ENCODE results near the gene NEUROD4. TPM values are rescaled to one million over a fixed set of nuclear protein-coding genes. Genes with fewer than 3 reads are reported as not detected.

NEUROD4 gene
- polyA plus RNA-seq, 3 donors: not detected

DNA sequence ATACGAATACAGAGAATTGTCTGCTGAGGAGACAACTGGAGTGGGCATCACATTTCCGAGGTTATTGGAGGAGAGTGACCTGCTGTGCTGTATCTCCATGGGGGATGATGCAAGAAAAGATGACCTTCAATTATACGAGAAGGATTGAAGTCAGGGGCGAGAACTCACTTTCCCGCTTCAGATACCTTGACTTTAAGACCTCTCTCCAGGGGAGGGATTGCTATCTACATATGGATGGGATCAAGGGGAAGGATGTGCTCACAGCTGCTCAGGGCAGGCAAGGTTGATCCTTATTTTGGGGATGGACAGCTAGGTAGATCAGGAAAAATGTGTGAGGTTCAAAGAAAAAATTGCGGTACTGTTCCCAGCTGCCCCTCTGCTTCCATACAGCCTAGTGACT lies 24.4 kb downstream of the NEUROD4 start:
- no peak overlapping the region for H3K27ac ChIP-seq (ENCODE audit: low read depth, low read length)
- 61 to 64% (median 63%) methylated on average over 6 of the region's 6 CpGs for WGBS, 3 donors

DNA sequence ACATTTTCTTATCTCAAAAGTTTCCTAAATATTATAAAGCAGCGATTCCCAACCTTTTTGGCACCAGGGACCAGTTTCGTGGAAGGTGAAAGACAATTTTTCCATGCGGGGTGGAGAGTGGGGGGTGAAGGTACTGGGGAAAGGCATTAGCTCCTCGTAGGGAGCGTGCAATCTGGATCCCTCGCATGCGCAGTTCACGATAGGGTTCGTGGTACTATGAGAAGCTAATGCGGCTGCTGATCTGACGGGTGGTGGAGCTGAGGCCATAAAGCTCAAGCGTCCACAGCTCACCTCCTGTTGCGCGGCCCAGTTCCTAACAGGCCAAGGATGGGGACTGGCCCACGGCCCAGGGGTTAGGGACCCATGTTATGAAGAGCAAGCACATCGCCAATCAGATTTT lies 29.9 kb downstream of the NEUROD4 start:
- no peak overlapping the region for H3K27ac ChIP-seq (ENCODE audit: low read depth, low read length)
- WGBS, 3 donors: 85 to 89% (median 86%) methylated on average over 16 of the region's 16 CpGs

DNA sequence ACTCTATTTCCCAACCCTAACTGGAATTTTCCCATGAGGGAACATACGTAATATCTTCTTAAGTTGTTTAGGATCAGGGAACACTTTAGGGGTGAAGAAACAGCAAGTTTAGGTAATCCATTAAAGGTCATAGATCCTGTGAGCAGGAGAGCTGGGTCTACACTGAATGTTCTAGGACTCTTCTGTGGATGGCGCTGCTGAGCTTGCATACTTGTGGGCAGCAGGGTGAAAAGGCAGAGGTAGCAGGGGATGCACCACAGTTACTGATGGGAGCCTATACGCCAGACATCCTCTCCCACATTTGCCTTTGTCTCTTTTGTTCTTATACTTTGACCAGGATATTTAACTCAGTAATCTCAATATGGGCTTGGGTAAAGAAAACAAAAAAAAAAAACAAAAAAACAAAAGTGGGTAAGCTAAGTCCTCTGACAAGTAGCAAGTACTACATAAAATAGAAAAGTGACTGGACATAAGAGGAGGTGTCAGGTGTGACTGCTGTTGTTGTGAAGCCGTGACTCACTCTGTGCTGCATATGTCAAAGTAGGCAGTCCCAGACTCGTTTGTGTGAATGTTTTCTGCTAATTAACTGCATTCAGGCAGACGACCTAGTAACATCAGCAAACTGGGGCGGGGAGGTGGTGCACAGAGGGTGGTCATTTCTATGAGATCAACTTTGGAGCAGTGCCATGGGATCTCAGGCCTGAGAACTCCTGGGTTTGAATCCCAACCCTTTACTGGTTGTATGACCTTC lies 31.6 kb downstream of the NEUROD4 start:
- WGBS, 3 donors: 56 to 64% (median 62%) methylated on average over 7 of the region's 7 CpGs
- H3K27ac ChIP-seq (ENCODE audit: low read depth, low read length): no peak overlapping the region

DNA sequence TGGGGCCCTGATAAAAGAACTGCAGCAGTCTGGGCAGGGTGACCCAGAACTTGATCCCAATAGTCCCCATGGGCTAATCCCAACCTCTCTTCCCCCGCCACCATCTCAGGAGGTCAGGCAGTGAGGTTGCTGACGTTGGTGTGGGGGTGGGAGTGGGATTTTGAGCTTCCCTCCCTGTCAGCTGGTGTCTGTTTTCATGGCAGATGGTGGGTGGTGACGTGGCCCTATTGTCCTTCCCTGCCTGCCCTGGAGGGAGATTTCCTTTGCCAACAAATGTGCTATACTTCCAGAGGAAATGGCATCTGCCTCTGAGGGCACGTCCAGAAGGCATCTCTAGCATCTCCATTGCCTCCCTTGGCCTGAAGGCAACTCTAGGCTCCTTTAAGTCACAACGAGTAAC lies 37.7 kb downstream of the NEUROD4 start:
- 45 to 54% (median 48%) methylated on average over 5 of the region's 5 CpGs for WGBS, 3 donors
- no peak overlapping the region for H3K27ac ChIP-seq (ENCODE audit: low read depth, low read length)

DNA sequence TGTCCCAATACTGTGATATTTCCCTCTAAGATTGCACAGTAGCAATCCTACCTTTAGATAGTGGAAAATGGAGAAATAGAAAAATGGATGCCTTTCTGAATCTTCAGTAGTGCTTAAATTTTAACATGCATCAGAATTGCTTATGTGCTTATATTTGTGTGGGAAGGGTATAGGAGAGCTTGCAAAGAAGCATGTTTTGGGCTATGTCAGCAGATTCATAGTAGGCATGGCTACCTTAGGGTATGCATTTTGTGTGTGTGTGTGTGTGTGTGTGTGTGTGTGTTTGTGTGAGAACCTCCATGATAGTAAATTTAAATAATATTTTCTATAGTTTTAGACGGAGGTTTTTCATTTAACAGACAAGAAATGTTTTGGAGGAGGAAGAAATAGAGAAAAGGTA lies 38.3 kb downstream of the NEUROD4 start:
- H3K27ac ChIP-seq (ENCODE audit: low read depth, low read length): no peak overlapping the region
- 65 to 97% (median 86%) methylated on average over 1 of the region's 1 CpG for WGBS, 3 donors

DNA sequence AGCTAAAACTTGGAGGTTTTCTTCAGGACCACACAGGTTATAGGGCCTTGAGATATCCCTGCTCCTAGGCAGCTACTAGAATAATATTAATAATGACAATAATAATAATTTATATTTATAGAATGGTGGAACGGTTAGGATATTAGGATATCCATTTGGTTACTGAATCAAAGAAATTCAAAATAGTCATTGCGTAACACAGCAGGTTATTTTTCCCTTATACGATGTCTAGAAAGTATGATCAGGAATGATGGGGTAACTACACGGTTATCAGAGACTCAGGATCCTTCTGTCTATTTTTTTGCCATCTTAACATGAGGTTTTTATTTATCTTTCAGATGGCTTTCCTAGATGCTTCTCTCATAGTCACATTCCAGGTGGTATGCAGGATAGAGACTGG lies 39.0 kb downstream of the NEUROD4 start:
- 72 to 91% (median 88%) methylated on average over 4 of the region's 4 CpGs for WGBS, 3 donors

DNA sequence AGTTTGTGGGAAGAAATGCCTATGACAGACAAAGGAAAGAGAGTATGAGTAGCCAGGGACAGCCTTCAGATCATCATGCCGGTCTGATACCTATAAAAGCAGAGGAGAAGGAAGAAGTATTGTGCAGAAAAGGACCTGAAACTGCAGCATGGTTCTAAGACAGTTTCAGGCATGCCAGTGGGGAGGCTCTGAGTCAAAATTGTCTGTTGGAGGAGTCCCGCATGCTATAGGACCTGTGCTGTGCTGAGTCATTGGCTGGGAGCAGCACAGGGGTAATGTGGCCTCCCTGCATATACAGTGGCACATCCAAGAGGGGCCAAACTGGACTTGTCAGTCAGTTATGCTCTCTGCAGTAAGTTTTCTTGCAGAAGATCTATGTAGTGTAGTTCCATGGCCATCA lies 40.7 kb downstream of the NEUROD4 start:
- WGBS, 3 donors: 58 to 64% (median 61%) methylated on average over 2 of the region's 2 CpGs
- H3K27ac ChIP-seq (ENCODE audit: low read depth, low read length): no peak overlapping the region

More for the DNA sequence above, 39.0 kb downstream of the NEUROD4 start:
- H3K27ac ChIP-seq (ENCODE audit: low read depth, low read length): no peak overlapping the region

DNA sequence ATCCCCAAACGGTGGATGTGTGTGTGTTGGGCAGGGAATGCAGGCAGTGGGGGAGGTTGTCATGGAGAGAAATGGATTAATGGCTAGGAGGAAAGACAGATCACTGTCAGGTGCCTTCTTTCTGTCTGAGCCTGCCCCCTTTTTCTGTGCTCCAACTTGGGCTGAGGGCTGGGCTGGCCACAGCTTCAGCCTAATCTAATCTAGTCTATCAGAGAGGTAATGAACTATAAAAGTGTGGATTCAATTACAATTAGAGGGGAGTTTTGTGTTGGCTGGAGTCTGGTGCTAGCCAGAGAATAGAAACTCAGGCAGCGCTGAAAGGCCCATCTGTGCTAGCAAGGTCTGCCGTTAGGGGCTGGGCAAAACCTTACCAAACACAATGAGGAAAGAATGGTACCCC lies 41.2 kb downstream of the NEUROD4 start:
- WGBS, 3 donors: 55 to 69% (median 64%) methylated on average over 3 of the region's 3 CpGs
- H3K27ac ChIP-seq (ENCODE audit: low read depth, low read length): no peak overlapping the region

DNA sequence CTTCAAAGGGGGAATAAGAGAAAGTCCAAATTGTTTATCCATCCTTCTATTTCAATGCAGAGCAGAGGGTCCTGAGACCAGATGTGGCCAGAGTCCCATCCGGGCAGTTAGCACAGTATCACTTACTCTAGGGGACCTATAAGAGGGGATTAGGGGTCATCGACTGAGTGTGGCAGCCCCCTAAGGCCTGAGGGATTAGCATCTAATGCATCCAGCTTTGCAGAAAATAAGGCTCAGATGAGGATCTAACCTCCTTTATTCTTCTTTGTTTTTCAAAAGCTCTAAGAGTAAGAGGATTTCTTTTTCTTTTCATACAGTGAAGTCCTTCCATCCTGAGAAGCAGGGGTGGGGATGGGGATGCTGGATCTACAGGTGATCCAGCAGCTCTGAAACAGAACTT lies 43.5 kb downstream of the NEUROD4 start:
- WGBS, 3 donors: 56 to 68% (median 63%) methylated on average over 2 of the region's 2 CpGs
- H3K27ac ChIP-seq (ENCODE audit: low read depth, low read length): no peak overlapping the region

DNA sequence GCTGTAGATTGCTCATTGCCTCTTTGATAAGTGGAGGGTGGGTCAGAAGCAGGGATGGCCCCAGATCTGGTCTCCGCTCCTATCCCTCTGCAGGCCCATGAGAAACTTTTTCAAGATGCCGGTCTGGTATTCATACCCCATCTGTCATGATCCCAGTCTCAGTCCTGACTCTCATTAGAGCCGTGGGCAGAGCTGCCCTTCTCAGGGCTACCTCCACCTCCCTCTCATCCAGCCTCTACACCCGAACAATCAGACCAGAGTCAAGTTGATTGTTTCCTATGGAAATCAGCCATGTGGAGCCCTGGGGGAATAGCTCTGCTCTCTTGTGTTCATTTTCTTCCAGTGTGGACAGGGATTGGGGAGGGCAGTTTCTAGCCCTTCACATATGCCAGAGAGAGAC lies 45.8 kb downstream of the NEUROD4 start:
- 62 to 70% (median 66%) methylated on average over 4 of the region's 4 CpGs for WGBS, 3 donors
- H3K27ac ChIP-seq (ENCODE audit: low read depth, low read length): no peak overlapping the region

DNA sequence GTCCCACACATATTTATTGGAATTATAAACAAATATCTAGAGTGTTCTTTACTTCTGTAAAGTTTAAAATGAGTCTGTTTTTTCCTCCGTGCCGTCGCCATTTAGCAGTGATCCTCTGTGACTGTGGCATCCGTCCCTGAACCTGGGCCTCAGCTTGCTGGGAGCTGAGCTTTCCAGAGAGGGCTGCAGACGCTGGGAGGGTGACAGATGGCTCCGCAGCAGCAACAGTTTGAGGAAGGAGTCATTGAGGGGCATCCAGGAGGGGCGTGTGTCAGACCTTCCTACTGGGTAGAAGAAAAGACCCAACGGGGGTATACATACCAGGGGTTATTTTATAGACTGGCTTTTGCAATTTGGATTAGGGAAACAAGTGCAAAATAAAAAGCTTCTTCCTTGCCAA lies 47.9 kb downstream of the NEUROD4 start:
- H3K27ac ChIP-seq (ENCODE audit: low read depth, low read length): no peak overlapping the region
- WGBS, 3 donors: 61 to 71% (median 67%) methylated on average over 8 of the region's 8 CpGs

DNA sequence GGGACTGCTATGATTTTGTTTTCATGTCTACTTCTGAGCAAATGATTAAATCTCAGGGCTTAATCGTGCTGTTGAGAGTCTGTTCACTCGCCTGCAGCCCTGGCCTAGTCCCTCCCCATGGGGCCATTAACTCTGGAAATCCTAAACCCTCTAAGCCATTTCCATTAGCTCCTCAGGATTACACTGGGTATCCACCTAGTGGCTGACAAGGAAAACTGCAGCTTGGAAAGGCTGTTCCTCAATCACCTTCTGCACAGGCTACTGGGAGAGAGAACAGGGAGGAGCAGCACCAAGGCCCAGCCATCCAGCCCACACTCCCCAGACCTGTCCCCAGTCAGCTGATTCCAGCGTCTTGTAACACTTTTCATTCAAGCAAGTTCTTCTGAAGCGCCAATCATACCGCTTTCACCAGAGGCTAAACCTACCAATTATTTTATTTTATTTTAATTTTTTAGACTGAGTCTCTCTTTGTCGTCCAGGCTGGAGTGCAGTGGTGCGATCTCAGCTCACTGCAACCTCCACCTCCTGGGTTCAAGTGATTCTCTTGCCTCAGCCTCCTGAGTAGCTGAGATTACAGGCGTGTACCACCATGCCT lies 48.7 kb downstream of the NEUROD4 start:
- no peak overlapping the region for H3K27ac ChIP-seq (ENCODE audit: low read depth, low read length)
- 54 to 59% (median 58%) methylated on average over 8 of the region's 8 CpGs for WGBS, 3 donors

DNA sequence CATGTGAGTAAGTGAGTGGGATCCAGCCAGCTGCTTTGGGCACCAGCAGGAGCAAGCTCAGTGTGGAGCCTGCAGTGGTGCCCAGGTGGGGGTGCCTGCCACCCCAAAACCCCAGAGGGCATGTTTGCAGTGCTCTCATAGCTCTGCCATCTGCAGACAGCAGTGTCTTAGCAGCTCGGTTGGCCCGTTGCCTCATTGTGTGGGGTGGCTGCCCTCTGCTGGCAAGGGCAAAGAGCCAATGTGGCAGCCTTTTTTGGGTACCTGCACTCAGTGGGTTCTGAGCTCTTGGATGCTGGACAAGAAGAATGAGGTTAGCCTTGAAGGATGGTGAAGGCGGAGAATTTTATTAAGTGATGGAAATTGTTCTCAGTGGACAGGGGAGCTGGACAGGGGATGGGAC lies 52.3 kb downstream of the NEUROD4 start:
- no peak overlapping the region for H3K27ac ChIP-seq (ENCODE audit: low read depth, low read length)
- WGBS, 3 donors: 42 to 55% (median 47%) methylated on average over 3 of the region's 3 CpGs

DNA sequence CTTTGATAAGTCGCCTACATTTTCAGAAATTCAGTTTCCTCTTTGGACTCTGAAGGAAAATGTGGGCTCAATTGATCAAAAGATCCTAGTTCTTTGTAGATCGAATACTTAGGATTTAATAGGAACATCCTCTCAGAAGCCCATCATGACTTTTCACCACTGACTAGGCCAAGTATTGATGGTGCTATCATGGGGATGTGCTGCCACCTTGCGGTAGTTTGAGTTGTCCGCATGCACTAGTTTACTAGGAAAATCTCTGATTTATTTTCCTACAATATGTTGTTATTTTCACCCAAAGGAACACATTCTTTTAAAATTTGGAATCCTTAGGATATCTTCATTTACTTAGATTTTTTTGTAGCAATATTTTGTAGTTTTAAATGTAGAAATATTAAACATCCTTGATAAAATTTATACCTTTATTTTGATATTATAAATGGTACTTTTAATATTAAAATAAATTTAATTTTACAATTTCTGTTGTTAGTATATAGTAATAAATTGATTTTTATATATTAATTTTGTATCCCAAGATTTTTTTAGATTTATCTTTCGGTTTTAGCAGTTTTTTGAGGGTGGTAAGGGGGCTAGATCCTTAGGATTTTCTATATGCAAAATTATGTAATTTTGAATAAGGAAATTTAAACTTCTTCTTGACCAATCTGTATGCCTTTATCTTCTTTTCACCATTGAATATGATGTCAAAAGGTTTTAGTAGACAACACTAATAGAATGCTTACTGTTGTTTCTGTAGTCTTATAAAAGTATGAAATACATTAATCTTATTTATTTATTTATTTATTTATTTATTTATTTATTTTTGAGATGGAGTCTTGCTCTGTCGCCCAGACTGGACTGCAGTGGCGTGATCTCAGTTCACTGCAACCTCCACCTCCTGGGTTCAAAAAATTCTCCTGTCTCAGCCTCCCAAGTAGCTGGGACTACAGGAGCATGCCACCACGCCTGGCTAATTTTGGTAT lies 53.6 kb downstream of the NEUROD4 start:
- 33 to 42% (median 40%) methylated on average over 8 of the region's 8 CpGs for WGBS, 3 donors
- H3K27ac ChIP-seq (ENCODE audit: low read depth, low read length): no peak overlapping the region

DNA sequence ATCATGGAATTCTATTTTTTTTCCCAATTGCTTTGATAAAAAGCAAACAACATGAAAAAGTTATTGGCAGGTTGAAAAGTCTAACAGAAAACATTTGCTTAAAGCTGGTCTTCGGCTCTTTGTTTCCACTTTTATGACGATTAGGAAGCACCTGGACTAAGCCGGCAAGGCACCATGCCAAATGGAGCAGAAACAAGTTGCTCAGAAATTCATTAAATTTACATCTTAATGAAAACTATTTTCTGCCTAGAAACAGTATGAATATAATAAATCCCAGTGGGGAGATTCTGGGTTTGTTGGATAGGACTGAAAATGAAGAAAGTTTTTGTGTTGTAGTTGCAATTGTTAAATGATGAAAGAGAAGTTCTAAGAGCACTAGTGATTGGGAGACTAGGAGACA lies 55.0 kb downstream of the NEUROD4 start:
- 26 to 51% (median 27%) methylated on average over 3 of the region's 3 CpGs for WGBS, 3 donors
- H3K27ac ChIP-seq (ENCODE audit: low read depth, low read length): no peak overlapping the region

All from adipose tissue (tissue), 3 donors.